OCI-LY1 (cell line): Measurements from ENCODE around the gene ZNF221.

ENCODE experiments used
- CTCF ChIP-seq: fragments of 200-600 bp; sonication (generic), shearing (Covaris generic); IDR thresholded peaks from 2 replicates; pipeline ENCODE4 v1.5.1; 2017; ENCODE audit warnings: mild to moderate bottlenecking, antibody characterized with exemption, low read length, moderate library complexity, mixed read lengths
- EZH2 ChIP-seq: fragments of 200-600 bp; sonication (generic), shearing (Covaris generic); IDR thresholded peaks from 2 replicates; pipeline ENCODE4 v1.8.0; 2017; ENCODE audit warnings: borderline replicate concordance, mixed run types, mild to moderate bottlenecking, antibody characterized with exemption, low read length, moderate library complexity, mixed read lengths

GRCh38 chr19:43906774-43907173 lies 44.3 kb upstream of the ZNF221 start:
- no peak for TF ChIP-seq CTCF
- TF ChIP-seq EZH2, result no peak
